ENCODE data around the gene STAT1.

Gene STAT1

GRCh38 chr2:191025135-191025534 is 11.2 kb upstream of the STAT1 start:
- Mint-ChIP-seq H3K27me3 (no peaks in the 10 kb centered on the region), H3K4me3 (no peak overlapping the region), H3K27ac (ENCODE audit: low read depth) (peak overlapping the region; percentile 66), H3K9me3 (no peaks in the 10 kb centered on the region), H3K36me3 (ENCODE audit: insufficient read depth) (peaks cover 11% of the 10 kb centered on the region), H3K4me1 (peaks cover 21% of the 10 kb centered on the region)
- no peak for ATAC-seq (replicated peaks; ENCODE audit: extremely low read depth, poor library complexity, severe bottlenecking)
- no peak for DNase-seq (ENCODE audit: low spot score in 2 of 2)

GRCh38 chr2:191023235-191023679 is 9.3 kb upstream of the STAT1 start:
- H3K4me3 Mint-ChIP-seq: no peak overlapping the region
- H3K27me3 Mint-ChIP-seq: no peaks in the 10 kb centered on the region
- peak; percentile 27 for ATAC-seq (replicated peaks; ENCODE audit: extremely low read depth, poor library complexity, severe bottlenecking)
- no peak overlapping the region for H3K27ac Mint-ChIP-seq (ENCODE audit: low read depth)
- H3K9me3 Mint-ChIP-seq: no peaks in the 10 kb centered on the region
- no peak for DNase-seq (ENCODE audit: low spot score in 2 of 2)
- H3K36me3 Mint-ChIP-seq (ENCODE audit: insufficient read depth): peaks cover 9% of the 10 kb centered on the region
- H3K4me1 Mint-ChIP-seq: peaks cover 11% of the 10 kb centered on the region

- DNase-seq (ENCODE audit: low spot score in 2 of 2) (peak in 1 of 2 donors; percentile 27), ATAC-seq (replicated peaks; ENCODE audit: extremely low read depth, poor library complexity, severe bottlenecking) (peak; percentile 25)
- H3K4me3 Mint-ChIP-seq: no peak overlapping the region
- H3K36me3 Mint-ChIP-seq (ENCODE audit: insufficient read depth): peaks cover 3% of the 10 kb centered on the region
- no peaks in the 10 kb centered on the region for H3K9me3 Mint-ChIP-seq
- H3K4me1 Mint-ChIP-seq: peaks cover 7% of the 10 kb centered on the region
- no peak overlapping the region for H3K27ac Mint-ChIP-seq (ENCODE audit: low read depth)
- H3K27me3 Mint-ChIP-seq: no peaks in the 10 kb centered on the region
Measured at GRCh38 chr2:191020742-191021381, 6.9 kb upstream of the STAT1 start.

GRCh38 chr2:191020221-191020741 is 6.3 kb upstream of the STAT1 start:
- peak; percentile 82 for DNase-seq (ENCODE audit: low spot score in 2 of 2)
- Mint-ChIP-seq H3K36me3 (ENCODE audit: insufficient read depth) (no peaks in the 10 kb centered on the region), H3K9me3 (no peaks in the 10 kb centered on the region), H3K27ac (ENCODE audit: low read depth) (no peak overlapping the region), H3K27me3 (no peaks in the 10 kb centered on the region), H3K4me1 (peaks cover 5% of the 10 kb centered on the region), H3K4me3 (no peak overlapping the region)
- peak; percentile 75 for ATAC-seq (replicated peaks; ENCODE audit: extremely low read depth, poor library complexity, severe bottlenecking)

GRCh38 chr2:191019376-191019775 is 5.4 kb upstream of the STAT1 start:
- no peak for DNase-seq (ENCODE audit: low spot score in 2 of 2)
- no peaks in the 10 kb centered on the region for H3K9me3 Mint-ChIP-seq
- ATAC-seq (replicated peaks; ENCODE audit: extremely low read depth, poor library complexity, severe bottlenecking): no peak
- H3K4me1 Mint-ChIP-seq: peaks cover 5% of the 10 kb centered on the region
- H3K27ac Mint-ChIP-seq (ENCODE audit: low read depth): peak overlapping the region; percentile 6
- no peaks in the 10 kb centered on the region for H3K36me3 Mint-ChIP-seq (ENCODE audit: insufficient read depth)
- H3K4me3 Mint-ChIP-seq: peak overlapping the region; percentile 64
- H3K27me3 Mint-ChIP-seq: no peaks in the 10 kb centered on the region

GRCh38 chr2:191018643-191019119 is 4.7 kb upstream of the STAT1 start:
- Mint-ChIP-seq H3K36me3 (ENCODE audit: insufficient read depth) (no peaks in the 10 kb centered on the region), H3K27ac (ENCODE audit: low read depth) (peak overlapping the region; percentile 6), H3K9me3 (no peaks in the 10 kb centered on the region), H3K4me1 (peaks cover 5% of the 10 kb centered on the region), H3K27me3 (no peaks in the 10 kb centered on the region), H3K4me3 (peak overlapping the region; percentile 64)
- ATAC-seq (replicated peaks; ENCODE audit: extremely low read depth, poor library complexity, severe bottlenecking) (no peak), DNase-seq (ENCODE audit: low spot score in 2 of 2) (no peak)

GRCh38 chr2:191018048-191018447 is 4.1 kb upstream of the STAT1 start:
- Mint-ChIP-seq H3K27ac (ENCODE audit: low read depth) (peak overlapping the region; percentile 6), H3K4me1 (peaks cover 5% of the 10 kb centered on the region), H3K4me3 (peak overlapping the region; percentile 64), H3K9me3 (no peaks in the 10 kb centered on the region), H3K27me3 (no peaks in the 10 kb centered on the region), H3K36me3 (ENCODE audit: insufficient read depth) (no peaks in the 10 kb centered on the region)
- no peak for ATAC-seq (replicated peaks; ENCODE audit: extremely low read depth, poor library complexity, severe bottlenecking)
- DNase-seq (ENCODE audit: low spot score in 2 of 2): no peak

- Mint-ChIP-seq H3K27ac (ENCODE audit: low read depth) (no peak overlapping the region), H3K27me3 (no peaks in the 10 kb centered on the region), H3K4me3 (no peak overlapping the region)
Measured at GRCh38 chr2:191015831-191016230, 1.9 kb upstream of the STAT1 start.

GRCh38 chr2:191015239-191015638 is 1.3 kb upstream of the STAT1 start:
- DNase-seq (ENCODE audit: low spot score in 2 of 2): no peak
- Mint-ChIP-seq H3K4me3 (no peak overlapping the region), H3K27me3 (no peaks in the 10 kb centered on the region), H3K36me3 (ENCODE audit: insufficient read depth) (peaks cover 4% of the 10 kb centered on the region), H3K27ac (ENCODE audit: low read depth) (no peak overlapping the region), H3K9me3 (no peaks in the 10 kb centered on the region), H3K4me1 (peaks cover 15% of the 10 kb centered on the region)
- ATAC-seq (replicated peaks; ENCODE audit: extremely low read depth, poor library complexity, severe bottlenecking): no peak

More at GRCh38 chr2:191015831-191016230, 1.9 kb upstream of the STAT1 start:
- ATAC-seq (replicated peaks; ENCODE audit: extremely low read depth, poor library complexity, severe bottlenecking) (no peak), DNase-seq (ENCODE audit: low spot score in 2 of 2) (no peak)
- Mint-ChIP-seq H3K36me3 (ENCODE audit: insufficient read depth) (peaks cover 3% of the 10 kb centered on the region), H3K4me1 (peaks cover 10% of the 10 kb centered on the region), H3K9me3 (no peaks in the 10 kb centered on the region)

- Mint-ChIP-seq H3K4me3 (no peak overlapping the region), H3K9me3 (no peaks in the 10 kb centered on the region), H3K27ac (ENCODE audit: low read depth) (no peak overlapping the region), H3K27me3 (no peaks in the 10 kb centered on the region), H3K4me1 (peaks cover 19% of the 10 kb centered on the region), H3K36me3 (ENCODE audit: insufficient read depth) (peaks cover 10% of the 10 kb centered on the region)
- ATAC-seq (replicated peaks; ENCODE audit: extremely low read depth, poor library complexity, severe bottlenecking) (peak; percentile 3), DNase-seq (ENCODE audit: low spot score in 2 of 2) (no peak)
Measured at GRCh38 chr2:191014653-191015020, 666 bp upstream of the STAT1 start.

- H3K36me3 Mint-ChIP-seq (ENCODE audit: insufficient read depth): peaks cover 16% of the 10 kb centered on the region
- ATAC-seq (replicated peaks; ENCODE audit: extremely low read depth, poor library complexity, severe bottlenecking): peak; percentile 10
- H3K4me3 Mint-ChIP-seq: no peak overlapping the region
- no peak for DNase-seq (ENCODE audit: low spot score in 2 of 2)
- no peaks in the 10 kb centered on the region for H3K9me3 Mint-ChIP-seq
- peaks cover 17% of the 10 kb centered on the region for H3K4me1 Mint-ChIP-seq
- H3K27ac Mint-ChIP-seq (ENCODE audit: low read depth): no peak overlapping the region
- H3K27me3 Mint-ChIP-seq: no peaks in the 10 kb centered on the region
Measured at GRCh38 chr2:191013682-191013931, 364 bp downstream of the STAT1 start.

GRCh38 chr2:191012845-191013681 is 908 bp downstream of the STAT1 start:
- peak; percentile 24 for ATAC-seq (replicated peaks; ENCODE audit: extremely low read depth, poor library complexity, severe bottlenecking)

GRCh38 chr2:191012346-191012745 is 1.6 kb downstream of the STAT1 start:
- DNase-seq (ENCODE audit: low spot score in 2 of 2) (no peak), ATAC-seq (replicated peaks; ENCODE audit: extremely low read depth, poor library complexity, severe bottlenecking) (no peak)
- Mint-ChIP-seq H3K4me1 (peaks cover 19% of the 10 kb centered on the region), H3K36me3 (ENCODE audit: insufficient read depth) (peaks cover 26% of the 10 kb centered on the region), H3K27me3 (no peaks in the 10 kb centered on the region), H3K9me3 (no peaks in the 10 kb centered on the region), H3K4me3 (no peak overlapping the region), H3K27ac (ENCODE audit: low read depth) (no peak overlapping the region)

More at GRCh38 chr2:191012845-191013681, 908 bp downstream of the STAT1 start:
- no peak overlapping the region for H3K4me3 Mint-ChIP-seq
- DNase-seq (ENCODE audit: low spot score in 2 of 2): no peak
- no peaks in the 10 kb centered on the region for H3K27me3 Mint-ChIP-seq
- H3K9me3 Mint-ChIP-seq: no peaks in the 10 kb centered on the region
- H3K27ac Mint-ChIP-seq (ENCODE audit: low read depth): no peak overlapping the region
- H3K4me1 Mint-ChIP-seq: peaks cover 19% of the 10 kb centered on the region
- peaks cover 20% of the 10 kb centered on the region for H3K36me3 Mint-ChIP-seq (ENCODE audit: insufficient read depth)
